HG02970 (cell line): ENCODE measurements around the gene INO80.
"Not testable (repeated sequence)": the region's sequence is repeated elsewhere in the genome, so short reads cannot be mapped to it uniquely, and the experiment has no call there.

Source experiments
- ATAC-seq: cut with Tn5 transposase; IDR thresholded peaks from one replicate; pipeline ENCODE4 v1.9.1; 2021; ENCODE audit warnings: mild to moderate bottlenecking, moderate library complexity, moderate number of reproducible peaks; ENCODE audit not compliant: unreplicated experiment, low FRiP score

INO80 gene

GRCh38 chr15:40954158-40954848 is 161.8 kb downstream of the INO80 start:
- not testable (repeated sequence) for ATAC-seq

- ATAC-seq, result peak; percentile 8
Measured at GRCh38 chr15:40953713-40954074, 162.4 kb downstream of the INO80 start.

- ATAC-seq, result peak; percentile 84
Measured at GRCh38 chr15:40952901-40953712, 163.0 kb downstream of the INO80 start, which contains the start of gene CHAC1. Gene CHAC1, plus strand, starts transcription at chr15:40953471. Its CDS starts 113 bp downstream, at chr15:40953584.

- ATAC-seq, result no peak
Measured at GRCh38 chr15:40952301-40952900, 163.7 kb downstream of the INO80 start.

GRCh38 chr15:40951764-40952163 is 164.3 kb downstream of the INO80 start:
- ATAC-seq, result no peak

GRCh38 chr15:40949756-40950207 is 166.3 kb downstream of the INO80 start:
- ATAC-seq, result no peak

- no peak for ATAC-seq
Measured at GRCh38 chr15:40948706-40949473, 167.2 kb downstream of the INO80 start.

GRCh38 chr15:40944510-40945296 is 171.4 kb downstream of the INO80 start:
- ATAC-seq, result no peak

- no peak for ATAC-seq
Measured at GRCh38 chr15:40943764-40944365, 172.2 kb downstream of the INO80 start.

- ATAC-seq, result no peak
Measured at GRCh38 chr15:40942878-40943277, 173.2 kb downstream of the INO80 start.

GRCh38 chr15:40942337-40942854 is 173.7 kb downstream of the INO80 start:
- ATAC-seq, result no peak

- peak; percentile 64 for ATAC-seq
Measured at GRCh38 chr15:40941528-40942336, 174.3 kb downstream of the INO80 start.

- ATAC-seq, result no peak
Measured at GRCh38 chr15:40941068-40941527, 175.0 kb downstream of the INO80 start.

GRCh38 chr15:40940296-40940801 is 175.7 kb downstream of the INO80 start:
- ATAC-seq, result no peak

GRCh38 chr15:40938536-40938870 is 177.6 kb downstream of the INO80 start:
- no peak for ATAC-seq

- no peak for ATAC-seq
Measured at GRCh38 chr15:40937762-40938535, 178.1 kb downstream of the INO80 start.
